ENCODE measurements around the gene INTS7. TPM values are rescaled to one million over a fixed set of nuclear protein-coding genes. Genes with fewer than 3 reads are reported as not detected.

Gene INTS7
- total RNA-seq (2021; ENCODE audit: unreplicated experiment) (21.7 TPM), Bru-seq, nascent RNA (percentile 86 among the genes with signal in this experiment), BruChase-seq, experiment 1, labeled RNA remaining after a 6-hour chase (percentile 78 among the genes with signal in this experiment), BruChase-seq, experiment 2, labeled RNA remaining after a 2-hour chase (percentile 84 among the genes with signal in this experiment)
- 13.1 and 15.9 TPM in 2 replicates for polyA plus RNA-seq (2012)
- long read RNA-seq, full-length matches to known transcripts: 17 of 34 reads
- long read RNA-seq, partial matches to known transcripts: 5 of 34 reads
- long read RNA-seq, other reads (novel, unspliced or antisense): 12 of 34 reads

GRCh38 chr1:212035123-212035834 lies at the start of gene INTS7, which contains the start of gene DTL:
TSS of gene INTS7 (minus strand) at chr1:212035557. CDS start at chr1:212035437, 120 bp downstream.
TSS of gene DTL (plus strand) at chr1:212035748. CDS start at chr1:212035891, 143 bp downstream.
- peak within 1 kb of the TSS; percentile 95 for H3K4me2 ChIP-seq (ENCODE audit: low read length)
- H3K36me3 ChIP-seq (ENCODE audit: control insufficient read depth in 1 of 2, insufficient read depth in 2 of 2, low read length in 2 of 2): peaks cover 0 to 7% of the 10 kb centered on the region in 2 experiments; a peak in 3 of 4 replicates
- H4K20me1 ChIP-seq (ENCODE audit: insufficient read depth): peaks cover 13% of the 10 kb centered on the region; the same call in 1 of the 2 replicates
- ChIA-PET CTCF (interaction anchor here (0.6 to 3.4 kb wide), 53 partner anchors 9 to 981 kb away, joined by 3 to 72 read pairs (median 4); partner anchors contain the start of genes ANGEL2 and PACC1), POLR2A (interaction anchor here (0.8 to 2.1 kb wide), 10 partner anchors 11 to 573 kb away, joined by 3 to 11 read pairs (median 4); partner anchors contain the start of gene ATF3), RAD21 (ENCODE audit: low non-redundant PET in 1 of 2, low total read pairs in 2 of 2, uncharacterized antibody in 2 of 2, unreplicated experiment in 2 of 2) (interaction anchor here (0.6 to 1.8 kb wide), 7 partner anchors 23 to 420 kb away, joined by 3 to 12 read pairs (median 4); partner anchors contain the start of gene NEK2 (in 1 of the 2))
- peak; percentile 98 for DNase-seq (ENCODE audit: low read depth, low spot score)
- H3K4me1 ChIP-seq (ENCODE audit: control insufficient read depth in 1 of 2, insufficient read depth in 2 of 2, low read length in 2 of 2): peaks cover 18 to 41% of the 10 kb centered on the region in 2 experiments
- intact Hi-C loops (cut with micrococcal nuclease): loop anchor here (1.0 to 5.0 kb wide), 5 partner anchors 23 to 1668 kb away; partner anchors contain the start of gene PPP2R5A
- TF ChIP-seq JUND (IDR thresholded peaks at IDR 0.05) (no peak), SRF (IDR thresholded peaks at IDR 0.05; ENCODE audit: low read depth) (no peak; the same call in 1 of the 2 replicates), ZFX (IDR thresholded peaks at IDR 0.05) (no peak), YY1 (IDR thresholded peaks at IDR 0.05; ENCODE audit: extremely low read depth, insufficient replicate concordance, low read depth, low read length) (peak; percentile 87), POLR2A (IDR thresholded peaks at IDR 0.05; ENCODE audit: borderline replicate concordance, extremely low read depth, insufficient read depth, insufficient read length) (peak; percentile 86), EZH2 (IDR thresholded peaks at IDR 0.05) (no peak), SP1 (IDR thresholded peaks at IDR 0.05; ENCODE audit: low read depth) (peak; percentile 78), EZH2phosphoT487 (IDR thresholded peaks at IDR 0.05; ENCODE audit: borderline replicate concordance) (no peak), TCF7L2 (IDR thresholded peaks at IDR 0.05; ENCODE audit: borderline replicate concordance, extremely low read depth, insufficient read depth, insufficient read length) (no peak), SIN3A (IDR thresholded peaks at IDR 0.05; ENCODE audit: low read depth) (peak; percentile 99), CBX3 (IDR thresholded peaks at IDR 0.05; ENCODE audit: low read depth) (no peak), ELF1 (IDR thresholded peaks at IDR 0.05; ENCODE audit: borderline replicate concordance, low read depth) (no peak), FOSL1 (IDR thresholded peaks at IDR 0.05; ENCODE audit: low read depth) (no peak), CTCF (IDR thresholded peaks at IDR 0.05 in 2 of 3, conservative IDR thresholded peaks at IDR 0.05 in 1 of 3; ENCODE audit: borderline replicate concordance in 1 of 3, insufficient read depth in 1 of 3, low read depth in 2 of 3, low read length in 2 of 3) (peak in 2 of 3 experiments; percentile 63 to 83; a peak in 5 of 6 replicates), POLR2AphosphoS5 (IDR thresholded peaks at IDR 0.05; ENCODE audit: low read depth, low read length) (peak; percentile 90), ATF3 (IDR thresholded peaks at IDR 0.05) (no peak), RAD21 (IDR thresholded peaks at IDR 0.05; ENCODE audit: low read depth) (peak; percentile 25; the same call in 1 of the 2 replicates), CEBPB (IDR thresholded peaks at IDR 0.05; ENCODE audit: low read depth) (no peak), MAX (IDR thresholded peaks at IDR 0.05) (peak; percentile 84)
- no peaks in the 10 kb centered on the region for H3K9me3 ChIP-seq (ENCODE audit: control insufficient read depth in 1 of 2, insufficient read depth in 1 of 2, low read depth in 1 of 2, low read length in 2 of 2)
- no peaks in the 10 kb centered on the region for H3K9me2 ChIP-seq (ENCODE audit: insufficient read depth)
- H3K9ac ChIP-seq (ENCODE audit: low read length): peak within 1 kb of the TSS; percentile 92
- H3K4me3 ChIP-seq (replicated peaks in 1 of 2; ENCODE audit: low read depth in 1 of 2, low read length in 2 of 2): peak within 1 kb of the TSS; percentile 88
- H3K27me3 ChIP-seq (ENCODE audit: insufficient read depth, low read length): no peaks in the 10 kb centered on the region
- H2AFZ ChIP-seq (ENCODE audit: low read depth, low read length, poor library complexity, severe bottlenecking): no peak within 1 kb of the TSS
- ATAC-seq: peak; percentile 88
- BruUV-seq (replicated peaks): TSS peak; percentile 74
- H3K27ac ChIP-seq (ENCODE audit: low read depth, low read length): peak within 1 kb of the TSS; percentile 71
- H3K79me2 ChIP-seq (ENCODE audit: insufficient read depth, low read length): peaks cover 90% of the 10 kb centered on the region
